ENCODE results near the gene SAMD4A.

SAMD4A gene

DNA sequence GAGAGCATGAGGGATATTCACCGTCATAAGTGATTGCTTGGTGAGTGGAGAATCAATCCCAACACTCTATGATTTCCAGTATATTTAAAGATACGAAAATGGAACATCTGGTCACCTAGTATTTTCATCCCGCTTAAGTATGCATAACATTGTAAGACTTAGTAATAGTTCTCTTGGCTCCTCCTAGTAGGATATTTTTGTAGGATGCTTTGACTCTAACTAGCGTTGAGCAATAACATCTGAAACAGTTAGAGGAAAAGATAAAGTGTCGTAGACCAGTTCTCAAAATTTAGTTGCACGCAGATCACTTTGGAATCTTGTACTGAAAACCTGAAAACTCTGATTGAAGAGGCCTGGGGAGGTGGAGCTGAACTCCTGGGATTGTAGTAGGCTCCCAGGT, 7.6 kb downstream of the SAMD4A start:
- no peaks in the 10 kb centered on the region for H3K27me3 ChIP-seq
- no peak for DNase-seq
- no peaks in the 10 kb centered on the region for H3K4me1 ChIP-seq
- TF ChIP-seq CTCF (IDR thresholded peaks at IDR 0.05; ENCODE audit: low read depth, low read length), result no peak
- no peaks in the 10 kb centered on the region for H3K36me3 ChIP-seq
- no peak overlapping the region for H3K4me3 ChIP-seq (ENCODE audit: low read depth, low read length)
- no peaks in the 10 kb centered on the region for H3K9me3 ChIP-seq

DNA sequence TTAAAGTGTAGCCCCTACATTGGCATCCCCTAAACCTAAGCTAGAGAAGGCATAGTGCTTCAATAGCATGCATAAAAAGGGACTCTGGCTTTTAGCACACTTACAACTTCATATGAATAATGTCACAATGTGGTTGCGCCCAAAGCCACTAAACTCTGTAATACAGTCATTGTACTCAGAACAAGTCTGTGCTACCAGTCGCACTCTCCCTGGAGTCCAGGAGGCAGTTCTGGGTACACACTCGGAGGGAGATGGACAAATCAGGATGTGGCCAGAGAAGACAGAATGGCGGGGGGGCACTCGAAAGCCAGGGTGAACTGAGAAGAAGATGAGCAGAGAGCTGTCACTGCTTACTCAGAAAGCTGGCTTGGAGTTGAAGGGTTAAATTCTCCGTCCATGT, 10.6 kb downstream of the SAMD4A start:
- no peaks in the 10 kb centered on the region for H3K27me3 ChIP-seq
- H3K4me1 ChIP-seq, result no peaks in the 10 kb centered on the region
- no peak for DNase-seq
- H3K4me3 ChIP-seq (ENCODE audit: low read depth, low read length), result no peak overlapping the region
- no peaks in the 10 kb centered on the region for H3K36me3 ChIP-seq
- TF ChIP-seq CTCF (IDR thresholded peaks at IDR 0.05; ENCODE audit: low read depth, low read length), result no peak
- no peaks in the 10 kb centered on the region for H3K9me3 ChIP-seq

GRCh38 chr14:54577977-54578376, 11.0 kb downstream of the SAMD4A start:
- Histone ChIP-seq H3K9me3 (no peaks in the 10 kb centered on the region), H3K36me3 (no peaks in the 10 kb centered on the region), H3K27me3 (no peaks in the 10 kb centered on the region), H3K4me1 (no peaks in the 10 kb centered on the region), H3K4me3 (ENCODE audit: low read depth, low read length) (no peak overlapping the region)
- no peak for DNase-seq
- no peak for TF ChIP-seq CTCF (IDR thresholded peaks at IDR 0.05; ENCODE audit: low read depth, low read length)

DNA sequence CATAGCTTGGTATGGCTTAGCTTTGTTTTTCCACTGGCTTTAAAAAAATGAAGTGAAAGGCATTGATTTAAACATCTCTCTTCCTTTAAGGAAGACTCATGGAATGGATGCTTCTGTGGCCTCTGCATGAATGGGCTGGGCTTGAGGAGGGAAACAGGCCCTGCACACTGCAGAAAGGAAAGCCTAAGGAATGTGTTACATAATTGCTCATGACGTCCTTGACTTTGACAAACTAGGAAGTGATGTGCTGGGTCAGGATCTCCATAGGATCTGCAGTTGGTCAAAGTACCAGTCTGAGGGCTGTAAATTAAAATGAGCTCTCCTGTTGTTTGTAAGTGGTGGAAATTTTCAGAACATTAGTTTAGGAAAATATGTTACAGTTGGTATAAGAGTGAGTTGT, 12.7 kb downstream of the SAMD4A start:
- Histone ChIP-seq H3K27me3 (no peaks in the 10 kb centered on the region), H3K4me1 (no peaks in the 10 kb centered on the region), H3K9me3 (no peaks in the 10 kb centered on the region), H3K36me3 (no peaks in the 10 kb centered on the region), H3K4me3 (ENCODE audit: low read depth, low read length) (no peak overlapping the region)
- DNase-seq, result no peak
- TF ChIP-seq CTCF (IDR thresholded peaks at IDR 0.05; ENCODE audit: low read depth, low read length), result no peak

DNA sequence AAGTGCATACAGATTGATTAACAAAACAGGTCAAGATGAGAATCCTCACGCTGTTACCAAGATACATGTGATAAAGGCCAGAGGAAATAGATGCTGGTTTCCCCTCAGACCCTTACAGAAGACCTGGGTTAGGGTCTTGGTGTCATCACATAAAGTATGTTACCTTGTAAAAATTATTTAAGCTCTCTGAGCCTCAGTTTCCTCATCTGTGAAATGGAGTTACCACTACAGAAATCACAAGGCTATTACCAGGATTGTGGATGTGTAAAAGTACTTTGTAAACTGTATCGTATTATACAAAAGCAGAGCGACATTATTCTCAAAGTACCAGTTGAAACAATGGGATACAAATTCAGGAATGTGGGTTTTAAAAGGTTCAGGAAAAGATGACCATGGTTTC, 14.0 kb downstream of the SAMD4A start:
- H3K4me1 ChIP-seq, result no peaks in the 10 kb centered on the region
- TF ChIP-seq CTCF (IDR thresholded peaks at IDR 0.05; ENCODE audit: low read depth, low read length), result no peak
- no peaks in the 10 kb centered on the region for H3K27me3 ChIP-seq
- H3K9me3 ChIP-seq, result no peaks in the 10 kb centered on the region
- no peak overlapping the region for H3K4me3 ChIP-seq (ENCODE audit: low read depth, low read length)
- no peak for DNase-seq
- no peaks in the 10 kb centered on the region for H3K36me3 ChIP-seq

DNA sequence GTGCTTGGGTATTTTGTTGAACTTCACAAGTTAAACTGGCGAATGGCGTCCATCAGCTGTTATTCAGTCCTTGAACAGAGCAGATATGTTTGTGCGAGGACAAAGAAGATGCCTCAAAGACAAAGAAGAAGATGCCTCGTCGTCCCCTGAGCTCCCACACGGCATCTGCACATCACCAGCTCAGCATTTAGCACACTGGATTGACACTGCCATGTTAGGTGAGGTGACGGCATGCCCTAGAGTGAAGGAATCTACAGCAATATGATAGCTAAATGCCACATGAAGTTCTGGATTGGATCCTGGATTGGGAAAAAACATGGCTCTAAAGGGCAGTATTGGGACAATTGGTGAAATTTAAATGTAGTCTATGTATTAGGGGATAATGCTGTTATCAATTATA, 15.4 kb downstream of the SAMD4A start:
- TF ChIP-seq CTCF (IDR thresholded peaks at IDR 0.05; ENCODE audit: low read depth, low read length), result no peak
- DNase-seq, result no peak
- Histone ChIP-seq H3K36me3 (no peaks in the 10 kb centered on the region), H3K9me3 (no peaks in the 10 kb centered on the region), H3K27me3 (no peaks in the 10 kb centered on the region; the same call in 1 of the 2 replicates), H3K4me1 (no peaks in the 10 kb centered on the region), H3K4me3 (ENCODE audit: low read depth, low read length) (no peak overlapping the region)
